ENCODE data around the gene PDCD1LG2.
"Not testable (repeated sequence)": the region's sequence is repeated elsewhere in the genome, so short reads cannot be mapped to it uniquely, and the experiment has no call there.

The PDCD1LG2 gene
- long read RNA-seq = 0 reads

- Histone ChIP-seq H3K27me3 (ENCODE audit: insufficient read depth, poor library complexity, severe bottlenecking) (no peaks in the 10 kb centered on the region), H3K27ac (replicated peaks) (no peak within 1 kb of the TSS), H3K4me3 (replicated peaks; ENCODE audit: insufficient read depth, low read length) (no peak within 1 kb of the TSS)
- no peak for DNase-seq (ENCODE audit: low read depth in 1 of 2, low spot score in 1 of 2)
- TF ChIP-seq REST (IDR thresholded peaks at IDR 0.05; ENCODE audit: insufficient replicate concordance, low read depth) (no peak), SPI1 (IDR thresholded peaks at IDR 0.05; ENCODE audit: borderline replicate concordance, low read depth) (no peak), GABPA (IDR thresholded peaks at IDR 0.05; ENCODE audit: low read depth) (no peak), POLR2AphosphoS5 (IDR thresholded peaks at IDR 0.05; ENCODE audit: low read depth) (no peak), CTCF (IDR thresholded peaks at IDR 0.05; ENCODE audit: insufficient read depth, low read length) (no peak)
These were observed at the start of gene PDCD1LG2 for GRCh38 chr9:5510360-5510931. Gene PDCD1LG2, plus strand, starts transcription at chr9:5510531. Its CDS starts 12,016 bp downstream, at chr9:5522547.

- H3K27me3 ChIP-seq (ENCODE audit: insufficient read depth, poor library complexity, severe bottlenecking); H3K4me3 ChIP-seq (replicated peaks; ENCODE audit: insufficient read depth, low read length); H3K27ac ChIP-seq (replicated peaks): not testable (repeated sequence)
- TF ChIP-seq SPI1 (IDR thresholded peaks at IDR 0.05; ENCODE audit: borderline replicate concordance, low read depth) = peak; percentile 40; the same call in 1 of the 2 replicates
- DNase-seq (ENCODE audit: low read depth in 1 of 2, low spot score in 1 of 2) = peak in 1 of 2 experiments; percentile 14
These were observed 45.5 kb upstream of the PDCD1LG2 start for GRCh38 chr9:5464831-5465330.

GRCh38 chr9:5466005-5466404 lies 44.3 kb upstream of the PDCD1LG2 start:
- Histone ChIP-seq H3K4me3 (replicated peaks; ENCODE audit: insufficient read depth, low read length) (no peak overlapping the region), H3K27ac (replicated peaks) (no peak overlapping the region), H3K27me3 (ENCODE audit: insufficient read depth, poor library complexity, severe bottlenecking) (no peaks in the 10 kb centered on the region)
- TF ChIP-seq GABPA (IDR thresholded peaks at IDR 0.05; ENCODE audit: low read depth) = no peak
- no peak for TF ChIP-seq POLR2AphosphoS5 (IDR thresholded peaks at IDR 0.05; ENCODE audit: low read depth)
- TF ChIP-seq SPI1 (IDR thresholded peaks at IDR 0.05; ENCODE audit: borderline replicate concordance, low read depth) = no peak
- TF ChIP-seq CTCF (IDR thresholded peaks at IDR 0.05; ENCODE audit: insufficient read depth, low read length) = no peak
- TF ChIP-seq REST (IDR thresholded peaks at IDR 0.05; ENCODE audit: insufficient replicate concordance, low read depth) = no peak
- no peak for DNase-seq (ENCODE audit: low read depth in 1 of 2, low spot score in 1 of 2)

GRCh38 chr9:5466766-5467165 lies 43.6 kb upstream of the PDCD1LG2 start:
- H3K4me3 ChIP-seq (replicated peaks; ENCODE audit: insufficient read depth, low read length) = no peak overlapping the region
- TF ChIP-seq SPI1 (IDR thresholded peaks at IDR 0.05; ENCODE audit: borderline replicate concordance, low read depth) (no peak), GABPA (IDR thresholded peaks at IDR 0.05; ENCODE audit: low read depth) (no peak), POLR2AphosphoS5 (IDR thresholded peaks at IDR 0.05; ENCODE audit: low read depth) (no peak), REST (IDR thresholded peaks at IDR 0.05; ENCODE audit: insufficient replicate concordance, low read depth) (no peak), CTCF (IDR thresholded peaks at IDR 0.05; ENCODE audit: insufficient read depth, low read length) (no peak)
- DNase-seq (ENCODE audit: low read depth in 1 of 2, low spot score in 1 of 2) = peak in 1 of 2 experiments; percentile 25
- no peak overlapping the region for H3K27ac ChIP-seq (replicated peaks)
- H3K27me3 ChIP-seq (ENCODE audit: insufficient read depth, poor library complexity, severe bottlenecking) = no peaks in the 10 kb centered on the region

Measured in HL-60 (cell line).